C4-2B (cell line): ENCODE data around the gene WDR46.

Source experiments
- ZFX ChIP-seq: fragments of 450-650 bp; IDR thresholded peaks from 2 replicates; pipeline ENCODE4 v1.6.1; 2017
- TF ChIP-seq, protein P1 (sequence below): fragments of 450-650 bp; conservative IDR thresholded peaks from 2 replicates; pipeline ENCODE4 v1.5.1; 2017; ENCODE audit warnings: mild to moderate bottlenecking

DNA sequence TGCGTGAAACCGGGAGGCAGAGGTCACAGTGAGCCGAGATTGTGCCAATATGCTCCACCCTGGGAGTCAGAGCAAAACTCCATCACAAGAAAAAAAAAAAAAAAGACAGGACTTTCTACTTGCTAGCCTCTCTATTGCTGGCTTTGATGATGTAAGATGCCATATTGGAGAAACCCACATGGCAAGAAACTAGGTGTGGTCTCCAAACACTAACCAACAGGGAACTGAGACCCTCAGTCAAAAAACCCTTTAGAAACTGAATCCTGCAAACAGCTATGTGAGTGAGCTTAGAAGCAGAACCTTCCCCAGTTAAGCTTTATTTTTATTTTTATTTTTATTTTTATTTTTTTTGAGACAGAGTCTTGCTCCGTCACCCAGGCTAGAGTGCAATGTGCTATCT, 46.9 kb upstream of the WDR46 start:
- TF ChIP-seq, protein P1, sequence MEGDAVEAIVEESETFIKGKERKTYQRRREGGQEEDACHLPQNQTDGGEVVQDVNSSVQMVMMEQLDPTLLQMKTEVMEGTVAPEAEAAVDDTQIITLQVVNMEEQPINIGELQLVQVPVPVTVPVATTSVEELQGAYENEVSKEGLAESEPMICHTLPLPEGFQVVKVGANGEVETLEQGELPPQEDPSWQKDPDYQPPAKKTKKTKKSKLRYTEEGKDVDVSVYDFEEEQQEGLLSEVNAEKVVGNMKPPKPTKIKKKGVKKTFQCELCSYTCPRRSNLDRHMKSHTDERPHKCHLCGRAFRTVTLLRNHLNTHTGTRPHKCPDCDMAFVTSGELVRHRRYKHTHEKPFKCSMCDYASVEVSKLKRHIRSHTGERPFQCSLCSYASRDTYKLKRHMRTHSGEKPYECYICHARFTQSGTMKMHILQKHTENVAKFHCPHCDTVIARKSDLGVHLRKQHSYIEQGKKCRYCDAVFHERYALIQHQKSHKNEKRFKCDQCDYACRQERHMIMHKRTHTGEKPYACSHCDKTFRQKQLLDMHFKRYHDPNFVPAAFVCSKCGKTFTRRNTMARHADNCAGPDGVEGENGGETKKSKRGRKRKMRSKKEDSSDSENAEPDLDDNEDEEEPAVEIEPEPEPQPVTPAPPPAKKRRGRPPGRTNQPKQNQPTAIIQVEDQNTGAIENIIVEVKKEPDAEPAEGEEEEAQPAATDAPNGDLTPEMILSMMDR: no peak
- TF ChIP-seq ZFX: no peak
